GM12878 (cell line): Measurements from ENCODE around the gene ECT2L. TPM values are rescaled to one million over a fixed set of nuclear protein-coding genes. Genes with fewer than 3 reads are reported as not detected.

Experiments used
- ATAC-seq: fragments of 200-7000 bp; cut with Tn5 transposase; 3 replicates; pipeline ENCODE4 v1.9.1; 2020; ENCODE audit warnings: mild to moderate bottlenecking, moderate library complexity
- BruUV-seq: library from RNA; stranded (reverse); fragments of 400-500 nt; replicated peaks from 2 replicates; lab custom pipeline; 2021; lab: Mats Ljungman, UMichigan
- CTCF ChIA-PET: fragments of 300-600 bp; sonication (Branson Sonifier 250); formaldehyde crosslinking; extraction: SDS; loops from one replicate; lab custom pipeline; 2021; ENCODE audit warnings: inconsistent platforms; lab: Yijun Ruan, JAX
- POLR2A ChIA-PET: fragments of 350-600 bp; formaldehyde crosslinking; extraction: SDS; loops from one replicate; lab custom pipeline; 2021; ENCODE audit warnings: inconsistent platforms; lab: Charles Lee
- RAD21 ChIA-PET: fragments of 300-600 bp; sonication (Branson Sonifier 250); formaldehyde crosslinking; loops from one replicate; lab custom pipeline; 2023; ENCODE audit warnings: antibody characterized with exemption; ENCODE audit not compliant: unreplicated experiment; lab: Charles Lee
- SMC1A ChIA-PET: fragments of 300-600 bp; sonication (Branson Sonifier 250); formaldehyde crosslinking; loops from one replicate; lab custom pipeline; 2023; ENCODE audit not compliant: unreplicated experiment, uncharacterized antibody; lab: Charles Lee
- DNase-seq: peaks from one replicate; pipeline ENCODE4 v3.0.0-alpha.2; 2011; ENCODE audit warnings: low read depth, low spot score
- FAIRE-seq: peaks from 3 replicates; lab custom pipeline; 2011; peaks lifted over from hg19 to GRCh38; lab: Jason Lieb, UNC
- H2AFZ ChIP-seq: 2 replicates; pipeline ENCODE4 v1.6.0; 2011; ENCODE audit warnings: low read depth, low read length, control low read depth; ENCODE audit not compliant: control insufficient read depth
- H3K27ac ChIP-seq: 2 replicates; pipeline ENCODE4 v1.5.1; 2011; ENCODE audit warnings: control low read depth; ENCODE audit not compliant: control insufficient read depth, insufficient read depth
- H3K27me3 ChIP-seq, 2 experiments: replicated peaks in 1 of 2; 2 replicates each; pipeline versions ENCODE4 v1.6.0 to v1.6.1; 2011; ENCODE audit warnings: low read length in 1 of 2; ENCODE audit not compliant: control insufficient read depth in 2 of 2, insufficient read depth in 2 of 2
- H3K36me3 ChIP-seq, 2 experiments: 2 replicates each; pipeline ENCODE4 v1.5.1; 2011; ENCODE audit warnings: low read length in 1 of 2; ENCODE audit not compliant: control insufficient read depth in 2 of 2, insufficient read depth in 2 of 2
- H3K4me1 ChIP-seq: 2 replicates; pipeline ENCODE4 v1.6.1; 2011; ENCODE audit warnings: mild to moderate bottlenecking, low read length, moderate library complexity, mixed read lengths; ENCODE audit not compliant: control insufficient read depth, insufficient read depth
- H3K4me2 ChIP-seq: 2 replicates; pipeline ENCODE4 v1.6.0; 2011; ENCODE audit warnings: control low read depth; ENCODE audit not compliant: control insufficient read depth, insufficient read depth
- H3K4me3 ChIP-seq: fragments of 200-600 bp; sonication (generic); 2 replicates; pipeline ENCODE4 v1.5.1; 2016
- H3K79me2 ChIP-seq: 2 replicates; pipeline ENCODE4 v1.6.0; 2011; ENCODE audit warnings: low read length; ENCODE audit not compliant: control insufficient read depth, insufficient read depth
- H3K9ac ChIP-seq: 2 replicates; pipeline ENCODE4 v1.8.0; 2011; ENCODE audit warnings: low read length, control low read depth, mixed read lengths; ENCODE audit not compliant: control insufficient read depth, insufficient read depth
- H3K9me3 ChIP-seq: replicated peaks from 3 replicates; pipeline ENCODE4 v1.5.1; 2011; ENCODE audit warnings: mild to moderate bottlenecking, low read length; ENCODE audit not compliant: control insufficient read depth, insufficient read depth
- H4K20me1 ChIP-seq: 2 replicates; pipeline ENCODE4 v1.6.0; 2011; ENCODE audit not compliant: control insufficient read depth, insufficient read depth
- ATF7 ChIP-seq: fragments of 450-650 bp; IDR thresholded peaks from 2 replicates; pipeline ENCODE4 v1.6.1; 2016; ENCODE audit warnings: low read depth, mild to moderate bottlenecking
- E2F4 ChIP-seq: IDR thresholded peaks from 2 replicates; pipeline ENCODE4 v1.6.1; 2012; ENCODE audit warnings: low read depth, low read length, improper control_type of control experiment
- EED ChIP-seq: sonication (generic); IDR thresholded peaks from 2 replicates; pipeline ENCODE4 v1.6.1; 2016; ENCODE audit warnings: antibody characterized with exemption, low read depth
- HDAC6 ChIP-seq: fragments of 200-600 bp; sonication (generic); IDR thresholded peaks from one replicate; pipeline ENCODE4 v1.8.0; 2017; ENCODE audit warnings: antibody characterized with exemption; ENCODE audit not compliant: unreplicated experiment
- IRF3 ChIP-seq: fragments of 450-650 bp; IDR thresholded peaks from 2 replicates; pipeline ENCODE4 v1.6.1; 2014; ENCODE audit warnings: mild to moderate bottlenecking
- SP1 ChIP-seq: IDR thresholded peaks from one replicate; pipeline ENCODE4 v1.6.1; 2011; ENCODE audit warnings: low read depth, low read length
- TCF3 ChIP-seq: IDR thresholded peaks from 2 replicates; pipeline ENCODE4 v1.6.1; 2012; ENCODE audit warnings: low read depth, mild to moderate bottlenecking, low read length, borderline replicate concordance; ENCODE audit not compliant: insufficient read depth
- ZBTB4 ChIP-seq: fragments of 450-650 bp; formaldehyde crosslinking; IDR thresholded peaks from 2 replicates; pipeline ENCODE4 v1.4.0; 2022; ENCODE audit warnings: mild to moderate bottlenecking, moderate library complexity
- WGBS: methylation state at CpG from one replicate; pipeline ENCODE4 v1.1.6; 2016; ENCODE audit warnings: low lambda C conversion rate; ENCODE audit not compliant: insufficient replicate concordance, insufficient coverage; ENCODE audit errors: missing lambda C conversion rate; 5-methylcytosine and 5-hydroxymethylcytosine counted together
- in situ Hi-C: fragments of 300-500 bp; cut with MboI; formaldehyde crosslinking; loops from 9 replicates; pipeline ENCODE4 v1.14.3; 2018; ENCODE audit warnings: mixed read lengths
- intact Hi-C: fragments of 100-400 bp; cut with micrococcal nuclease; formaldehyde crosslinking; loops from one replicate; pipeline ENCODE4 v1.14.2; 2022; ENCODE audit not compliant: unreplicated experiment
- polyA plus RNA-seq, 11 experiments: library from polyadenylated mRNA; depleted of rRNA in 4 of 11; unstranded in 6 of 11; stranded (reverse) in 5 of 11; fragments of >200 nt; fragmentation: Nextera tagmentation in 4 of 11; fragmentation: Illumina TruSeq in 1 of 11; extraction: Ambion mirVana in 4 of 11; extraction: Trizol in 1 of 11; gene quantifications; 1 replicate in 1 of 11; 2 replicates in 10 of 11; pipeline versions ENCODE4 v1.2.1 to v1.2.3, GENCODE V29; 2011 to 2016; ENCODE audit warnings: inconsistent platforms in 2 of 11, missing spikeins in 2 of 11, low read depth in 1 of 11
- total RNA-seq, 4 experiments: library from RNA; depleted of rRNA in 3 of 4; stranded (reverse); fragments of >200 nt in 3 of 4; fragmentation: Illumina TruSeq in 1 of 4; extraction: Trizol in 1 of 4; gene quantifications; 2 replicates each; pipeline versions ENCODE4 v1.2.1 to v1.2.3, GENCODE V29; 2013 to 2021
- TF ChIP-seq, protein P1 (sequence below): fragments of 450-650 bp; IDR thresholded peaks from 2 replicates; pipeline ENCODE4 v1.6.1; 2017; ENCODE audit warnings: mild to moderate bottlenecking, moderate library complexity

The ECT2L gene
- total and polyA plus RNA-seq, 10 of the 15 experiments (the other 5 are each of a cell fraction or from before 2014, with no cell fraction given) = 0.05 to 0.09 TPM; not detected in 8

GRCh38 chr6:138797806-138798446 lies 2.0 kb downstream of the ECT2L start:
- in situ Hi-C loops (no loop called here), intact Hi-C loops (no loop called here)
- Histone ChIP-seq H3K4me3 (no peak overlapping the region), H3K27me3 (no peaks in the 10 kb centered on the region), H3K79me2 (no peaks in the 10 kb centered on the region), H4K20me1 (no peaks in the 10 kb centered on the region), H3K4me1 (no peaks in the 10 kb centered on the region), H3K9ac (no peak overlapping the region), H3K4me2 (no peak overlapping the region), H3K36me3 (no peaks in the 10 kb centered on the region), H2AFZ (no peak overlapping the region), H3K9me3 (no peaks in the 10 kb centered on the region), H3K27ac (no peak overlapping the region)
- BruUV-seq = no TSS peak
- FAIRE-seq (no peak), ATAC-seq (no peak)
- SMC1A ChIA-PET = interaction anchor here (0.6 to 0.9 kb wide), 2 partner anchors 250 to 566 kb away, joined by 3 to 4 read pairs; no protein-coding TSS in a partner anchor
- POLR2A ChIA-PET = no interaction called here
- 44% methylated on average over 4 of the region's 4 CpGs for WGBS
- CTCF ChIA-PET = interaction anchor here (0.8 to 1.0 kb wide), 2 partner anchors 28 to 211 kb away, joined by 3 read pairs; no protein-coding TSS in a partner anchor
- TF ChIP-seq IRF3 = no peak
- no peak for TF ChIP-seq E2F4
- TF ChIP-seq, protein P1, sequence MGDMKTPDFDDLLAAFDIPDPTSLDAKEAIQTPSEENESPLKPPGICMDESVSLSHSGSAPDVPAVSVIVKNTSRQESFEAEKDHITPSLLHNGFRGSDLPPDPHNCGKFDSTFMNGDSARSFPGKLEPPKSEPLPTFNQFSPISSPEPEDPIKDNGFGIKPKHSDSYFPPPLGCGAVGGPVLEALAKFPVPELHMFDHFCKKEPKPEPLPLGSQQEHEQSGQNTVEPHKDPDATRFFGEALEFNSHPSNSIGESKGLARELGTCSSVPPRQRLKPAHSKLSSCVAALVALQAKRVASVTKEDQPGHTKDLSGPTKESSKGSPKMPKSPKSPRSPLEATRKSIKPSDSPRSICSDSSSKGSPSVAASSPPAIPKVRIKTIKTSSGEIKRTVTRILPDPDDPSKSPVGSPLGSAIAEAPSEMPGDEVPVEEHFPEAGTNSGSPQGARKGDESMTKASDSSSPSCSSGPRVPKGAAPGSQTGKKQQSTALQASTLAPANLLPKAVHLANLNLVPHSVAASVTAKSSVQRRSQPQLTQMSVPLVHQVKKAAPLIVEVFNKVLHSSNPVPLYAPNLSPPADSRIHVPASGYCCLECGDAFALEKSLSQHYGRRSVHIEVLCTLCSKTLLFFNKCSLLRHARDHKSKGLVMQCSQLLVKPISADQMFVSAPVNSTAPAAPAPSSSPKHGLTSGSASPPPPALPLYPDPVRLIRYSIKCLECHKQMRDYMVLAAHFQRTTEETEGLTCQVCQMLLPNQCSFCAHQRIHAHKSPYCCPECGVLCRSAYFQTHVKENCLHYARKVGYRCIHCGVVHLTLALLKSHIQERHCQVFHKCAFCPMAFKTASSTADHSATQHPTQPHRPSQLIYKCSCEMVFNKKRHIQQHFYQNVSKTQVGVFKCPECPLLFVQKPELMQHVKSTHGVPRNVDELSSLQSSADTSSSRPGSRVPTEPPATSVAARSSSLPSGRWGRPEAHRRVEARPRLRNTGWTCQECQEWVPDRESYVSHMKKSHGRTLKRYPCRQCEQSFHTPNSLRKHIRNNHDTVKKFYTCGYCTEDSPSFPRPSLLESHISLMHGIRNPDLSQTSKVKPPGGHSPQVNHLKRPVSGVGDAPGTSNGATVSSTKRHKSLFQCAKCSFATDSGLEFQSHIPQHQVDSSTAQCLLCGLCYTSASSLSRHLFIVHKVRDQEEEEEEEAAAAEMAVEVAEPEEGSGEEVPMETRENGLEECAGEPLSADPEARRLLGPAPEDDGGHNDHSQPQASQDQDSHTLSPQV = no peak
- no peak for TF ChIP-seq EED
- no peak for TF ChIP-seq TCF3
- no peak for TF ChIP-seq ZBTB4 (CRISPR knock-in tag)
- no peak for TF ChIP-seq SP1
- 0 out of 2 replicates have a peak, but pooled peaks have one; percentile 19 for TF ChIP-seq ATF7
- no peak for TF ChIP-seq HDAC6
- TF ChIP-seq, all 136 proteins: peak for 1
- RAD21 ChIA-PET = no interaction called here
- no peak for DNase-seq
